Hematopoietic multipotent progenitor cell treated with erythropoietin and hydrocortisone succinate and interleukin-3 and kit ligand, for 17 days (in vitro differentiated cells): Measurements from ENCODE around the gene CNOT9.
A peak's percentile ranks its signal among the peaks of the same experiment; 100 is the strongest.
"Not testable (repeated sequence)": the region's sequence is repeated elsewhere in the genome, so short reads cannot be mapped to it uniquely, and the experiment has no call there.

Source experiments
- DNase-seq: peaks from one replicate; pipeline ENCODE4 v3.0.0-alpha.2; 2015; ENCODE audit warnings: low spot score

Gene CNOT9, protein sequence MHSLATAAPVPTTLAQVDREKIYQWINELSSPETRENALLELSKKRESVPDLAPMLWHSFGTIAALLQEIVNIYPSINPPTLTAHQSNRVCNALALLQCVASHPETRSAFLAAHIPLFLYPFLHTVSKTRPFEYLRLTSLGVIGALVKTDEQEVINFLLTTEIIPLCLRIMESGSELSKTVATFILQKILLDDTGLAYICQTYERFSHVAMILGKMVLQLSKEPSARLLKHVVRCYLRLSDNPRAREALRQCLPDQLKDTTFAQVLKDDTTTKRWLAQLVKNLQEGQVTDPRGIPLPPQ

DNA sequence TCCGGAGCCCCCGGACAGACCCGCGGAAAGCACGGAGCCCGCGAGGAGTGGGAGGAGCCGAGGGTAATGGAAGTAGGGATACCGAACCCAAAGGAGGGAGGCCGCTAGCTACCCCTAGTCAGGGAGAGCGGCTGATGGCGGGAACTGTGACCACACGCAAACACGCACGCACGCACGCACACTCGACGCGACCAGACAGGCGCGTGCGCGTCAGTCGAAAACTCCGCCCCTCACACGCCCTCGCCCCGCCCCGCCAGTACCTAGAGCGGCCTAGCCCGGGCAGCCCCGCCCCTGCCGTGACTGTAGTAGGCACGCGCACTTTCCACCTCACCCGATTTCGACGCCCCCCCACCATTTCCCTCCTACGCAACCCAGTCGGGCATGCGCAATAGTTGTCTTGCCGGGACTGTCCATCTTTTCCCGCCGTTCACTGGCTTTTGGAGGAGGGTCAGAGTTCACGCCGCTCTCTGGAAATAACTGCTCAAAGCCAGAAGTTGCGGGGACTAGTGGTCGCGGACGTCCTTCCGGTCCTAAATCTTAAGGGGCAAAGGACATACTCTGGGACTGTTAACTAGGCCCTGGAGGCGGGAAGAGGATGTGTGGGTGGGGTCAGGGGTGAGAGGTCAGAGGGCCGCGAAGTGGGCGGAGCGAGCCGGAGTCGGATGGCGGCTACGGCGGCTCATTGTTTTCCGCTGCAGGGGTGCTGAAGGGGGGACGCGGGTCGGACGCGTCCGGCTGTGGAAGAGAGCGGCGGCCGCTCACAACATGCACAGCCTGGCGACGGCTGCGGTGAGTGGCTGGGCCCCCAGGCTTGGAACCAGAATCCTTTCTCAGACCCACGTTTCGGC lies at the start of gene CNOT9, which contains the start of gene USP37:
Gene CNOT9 (plus strand): TSS at position 650 of the 848 bp plus-strand sequence. CDS start 116 bp downstream, at position 766.
Gene USP37 (minus strand): TSS at position 162 of the 848 bp plus-strand sequence. CDS start 9,698 bp downstream, outside the sequence.
- peak; percentile 95 for DNase-seq

DNA sequence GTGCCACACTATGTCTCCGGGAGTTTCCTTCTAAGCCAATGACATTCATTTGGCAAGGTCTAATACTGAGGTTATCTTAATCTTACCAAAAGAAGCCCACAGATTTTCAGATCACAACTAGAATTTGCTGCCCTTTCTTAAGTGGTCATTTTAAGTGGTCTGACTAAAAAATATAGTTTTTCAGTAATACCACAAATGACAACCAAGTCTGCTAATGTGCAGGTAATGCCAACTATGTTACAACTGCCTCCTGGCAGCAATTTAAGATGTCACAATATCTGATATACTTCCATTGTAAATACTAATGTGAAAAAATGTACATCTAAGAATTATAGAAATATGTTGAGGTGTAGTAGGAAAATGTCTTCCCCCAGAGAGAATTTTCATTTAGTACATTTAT lies 49.8 kb upstream of the CNOT9 start:
- DNase-seq: no peak

DNA sequence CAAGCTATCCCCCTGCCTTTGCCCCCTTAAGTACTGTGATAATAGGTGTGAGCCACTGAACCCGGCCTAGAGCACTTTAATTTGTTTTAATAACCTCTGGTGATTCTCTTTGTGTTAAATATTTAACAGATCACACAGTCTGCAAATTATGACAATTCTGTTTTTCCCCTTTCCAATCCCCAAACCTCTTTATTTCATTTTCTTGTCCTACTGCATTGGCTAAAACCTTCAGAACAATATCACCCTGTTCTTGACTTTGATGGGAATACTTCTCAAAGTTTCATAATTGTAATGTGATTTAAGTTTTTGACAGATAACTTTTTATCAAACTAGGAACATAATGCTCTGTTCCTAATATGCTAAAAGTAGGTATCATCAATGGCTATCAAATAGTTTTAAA lies 45.0 kb upstream of the CNOT9 start:
- no peak for DNase-seq

DNA sequence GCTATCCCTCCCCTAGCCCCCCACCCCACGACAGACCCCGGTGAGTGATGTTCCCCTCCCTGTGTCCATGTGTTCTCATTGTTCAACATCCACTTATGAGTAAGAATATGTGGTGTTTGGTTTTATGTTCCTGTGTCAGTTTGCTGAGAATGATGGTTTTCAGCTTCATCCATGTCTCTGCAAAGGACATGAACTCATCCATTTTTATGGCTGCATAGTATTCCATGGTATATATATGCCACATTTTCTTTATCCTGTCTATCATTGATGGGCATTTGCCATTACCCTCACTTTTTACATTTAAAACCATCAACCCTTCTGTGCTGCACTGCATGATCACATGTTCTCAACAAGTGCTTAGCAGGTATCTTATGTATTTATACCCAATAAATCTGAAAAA lies 40.2 kb upstream of the CNOT9 start:
- DNase-seq: not testable (repeated sequence)

DNA sequence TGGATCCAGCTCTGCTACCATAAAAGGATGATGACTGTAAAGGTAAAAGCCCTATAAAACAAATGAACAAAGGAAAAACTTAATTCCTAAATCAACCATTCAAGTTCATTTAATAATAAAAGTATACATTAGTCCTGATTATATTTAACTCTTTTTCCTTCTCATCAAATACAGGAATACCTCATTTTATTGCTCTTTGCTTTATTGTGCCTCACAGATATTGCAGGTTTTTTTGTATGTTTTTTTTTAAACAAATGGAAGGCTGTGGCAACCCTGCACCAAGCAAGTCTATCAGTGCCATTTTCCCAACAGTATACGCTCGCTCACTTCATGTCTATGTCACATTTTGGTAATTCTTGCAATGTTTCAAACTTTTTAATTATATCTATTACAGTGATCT lies 38.6 kb upstream of the CNOT9 start:
- DNase-seq: no peak

DNA sequence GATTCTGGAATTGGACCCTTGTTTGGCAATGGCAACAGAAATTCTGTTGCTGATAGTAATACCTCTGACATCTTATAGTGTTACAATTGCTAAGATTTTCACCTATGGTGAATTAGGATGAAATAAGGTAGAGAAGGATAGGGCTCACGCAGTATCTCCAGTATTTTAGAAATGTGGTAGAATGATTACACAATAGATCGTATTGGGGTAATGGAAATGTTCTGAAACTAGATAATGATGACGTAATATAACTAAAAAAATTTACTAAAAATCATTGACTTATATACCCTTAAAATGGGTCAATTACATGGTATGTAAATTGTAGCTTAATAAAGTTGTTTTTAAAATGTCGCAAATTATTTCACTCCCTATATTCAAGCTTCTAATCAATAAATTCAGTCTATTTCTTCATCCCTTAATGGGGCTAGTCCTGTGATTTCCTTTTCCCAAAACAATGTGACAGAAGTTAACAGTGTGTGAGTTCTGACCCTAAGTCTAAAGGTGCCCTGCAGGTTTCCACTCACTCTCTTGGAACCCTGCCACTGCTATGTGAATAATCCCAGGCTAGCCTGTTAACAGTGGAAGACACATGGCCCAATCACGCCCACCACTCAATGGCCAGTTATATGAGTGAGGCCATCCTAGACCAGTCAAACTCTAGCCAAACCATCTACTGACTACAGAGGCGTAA lies 31.7 kb upstream of the CNOT9 start:
- DNase-seq: no peak

DNA sequence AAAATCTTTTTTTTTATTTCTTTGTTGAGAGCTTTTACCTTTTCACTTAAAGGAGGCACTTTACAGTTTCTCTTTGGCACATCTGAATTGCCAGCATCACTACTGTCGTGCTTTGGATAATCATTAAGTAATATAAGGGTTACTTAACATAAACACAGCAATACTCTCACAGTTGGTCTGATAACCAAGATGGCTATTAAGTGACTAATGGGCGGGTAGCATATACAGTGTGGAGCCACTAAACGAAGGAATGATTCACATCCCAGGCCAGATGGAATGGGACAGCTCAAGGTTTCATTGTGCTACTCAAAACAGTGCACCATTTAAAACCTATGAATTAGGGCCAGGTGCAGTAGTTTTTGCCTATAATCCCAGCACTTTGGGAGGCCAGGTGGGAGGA lies 28.6 kb upstream of the CNOT9 start:
- no peak for DNase-seq

DNA sequence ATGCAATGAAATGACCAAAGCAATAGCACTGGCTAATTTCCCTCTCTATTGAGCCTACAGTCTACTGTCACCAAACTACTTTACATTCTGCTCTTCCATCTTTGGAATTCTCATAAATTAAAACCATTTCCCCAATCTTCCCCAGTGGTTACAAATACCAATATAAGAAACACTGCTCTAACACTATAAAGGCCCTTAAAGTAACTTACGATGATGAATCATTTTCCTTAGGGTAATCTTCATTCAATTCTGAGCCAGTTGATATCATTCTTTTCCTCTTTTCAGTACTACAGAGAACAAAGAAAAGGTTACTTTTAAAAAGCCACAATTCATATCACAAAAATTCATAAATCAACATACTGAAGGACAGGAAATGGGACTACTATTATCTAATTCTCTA lies 22.6 kb upstream of the CNOT9 start:
- DNase-seq: no peak

DNA sequence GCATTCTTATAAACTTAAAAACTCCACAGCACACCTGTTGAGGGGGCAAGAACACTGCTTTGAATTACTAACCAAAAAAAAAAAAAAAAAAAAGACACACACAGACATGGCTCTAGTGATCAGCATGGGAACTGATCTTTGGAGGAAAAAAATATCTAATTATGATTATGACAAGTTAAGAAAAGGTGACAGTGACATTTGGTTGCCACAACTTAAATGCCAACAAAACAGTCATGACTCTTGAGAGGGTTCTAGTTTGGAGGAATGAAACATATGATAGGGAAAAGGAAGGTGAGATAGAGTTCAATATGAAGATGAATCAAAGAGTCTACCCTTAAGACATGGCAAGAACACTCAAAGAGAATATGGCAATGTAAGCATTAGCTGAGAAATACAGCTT lies 21.1 kb upstream of the CNOT9 start:
- no peak for DNase-seq

DNA sequence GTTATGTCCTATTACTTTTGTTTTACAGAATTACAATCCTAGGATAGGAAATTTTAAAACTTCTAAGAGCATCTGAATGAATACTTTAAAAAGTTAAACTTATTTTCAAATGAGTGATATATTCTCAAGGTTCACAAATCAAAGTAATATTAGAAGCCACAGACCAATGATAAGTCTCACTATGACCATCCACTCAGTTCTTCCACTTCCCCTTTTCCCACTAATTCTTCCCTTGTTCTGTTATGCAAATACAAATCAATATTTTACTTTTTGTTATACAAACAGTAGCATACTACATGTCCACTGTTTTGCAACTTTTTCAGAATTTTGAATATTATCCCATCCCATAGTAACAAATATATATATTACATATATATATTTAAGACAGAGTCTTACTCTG lies 20.7 kb upstream of the CNOT9 start:
- no peak for DNase-seq

DNA sequence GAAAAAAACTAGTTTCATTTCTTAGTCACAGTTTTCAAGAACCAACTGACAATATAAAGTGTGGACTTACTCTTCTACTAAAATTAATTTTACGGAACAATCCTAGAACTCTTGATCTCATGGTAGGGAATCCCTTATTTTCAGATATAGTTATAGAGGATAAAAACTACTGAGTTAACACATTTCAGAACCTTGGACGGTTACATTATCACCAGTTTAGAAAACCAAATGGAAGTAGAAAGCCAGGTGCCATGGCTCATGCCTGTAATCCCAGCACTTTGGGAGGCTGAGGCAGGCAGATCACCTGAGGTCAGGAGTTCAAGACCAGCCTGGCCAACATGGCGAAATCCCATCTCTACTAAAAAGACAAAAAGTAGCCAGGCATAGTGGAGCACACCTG lies 14.4 kb upstream of the CNOT9 start:
- not testable (repeated sequence) for DNase-seq

DNA sequence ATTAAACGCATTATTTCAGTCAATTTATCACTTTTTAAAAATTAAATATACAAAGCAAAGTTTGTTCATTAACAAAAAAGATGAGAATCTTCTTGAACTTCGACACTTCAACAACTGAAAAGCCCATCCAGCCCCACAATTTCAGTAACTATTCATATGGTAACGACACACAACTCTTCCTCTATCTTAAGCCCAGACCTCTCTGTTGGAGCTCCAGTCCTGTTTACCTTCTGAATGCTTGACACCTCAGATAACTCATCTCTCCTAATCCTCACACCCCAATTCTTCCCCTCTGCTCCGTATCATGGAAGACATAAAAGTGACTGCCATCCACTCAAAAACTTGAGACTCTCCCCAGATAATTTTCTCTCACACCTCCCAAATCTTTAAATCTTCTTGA lies 13.1 kb upstream of the CNOT9 start:
- DNase-seq: no peak

DNA sequence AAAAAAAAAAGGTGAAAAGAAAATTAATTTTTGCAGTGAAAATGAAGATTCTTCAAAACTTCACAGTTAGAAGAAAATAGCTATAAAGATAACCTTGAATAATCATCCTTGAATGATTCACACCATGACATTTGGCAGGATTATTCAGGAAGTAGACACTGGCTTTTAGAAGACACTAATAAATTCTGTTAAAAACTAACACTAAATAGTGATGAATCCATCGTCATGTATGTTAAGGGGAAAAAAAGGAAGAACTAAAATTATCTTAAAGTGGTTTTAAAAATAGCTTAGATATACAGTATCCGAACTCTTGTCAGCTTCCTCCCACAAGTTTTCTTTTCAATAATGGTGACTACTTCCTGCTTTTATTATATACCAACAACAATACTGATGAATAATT lies 10.7 kb upstream of the CNOT9 start:
- no peak for DNase-seq

DNA sequence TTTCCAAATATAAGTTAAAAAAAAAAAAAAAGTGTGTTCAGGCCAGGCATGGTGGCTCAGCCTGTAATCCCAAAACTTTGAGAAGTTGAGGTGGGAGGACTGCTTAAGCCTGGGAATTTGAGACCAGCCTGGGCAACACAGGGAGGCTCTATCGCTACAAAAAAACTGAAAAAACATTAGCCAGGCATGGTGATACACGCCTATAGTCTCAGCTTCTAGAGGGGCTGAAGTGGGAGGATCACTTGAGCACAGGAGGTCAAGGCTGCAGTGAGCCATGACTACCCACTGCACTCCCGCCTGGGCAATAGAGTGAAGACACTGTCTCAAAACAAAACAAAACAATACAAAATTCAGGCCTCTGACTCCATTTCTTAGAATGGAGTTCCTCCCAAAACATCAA lies 9.7 kb upstream of the CNOT9 start:
- DNase-seq: no peak

DNA sequence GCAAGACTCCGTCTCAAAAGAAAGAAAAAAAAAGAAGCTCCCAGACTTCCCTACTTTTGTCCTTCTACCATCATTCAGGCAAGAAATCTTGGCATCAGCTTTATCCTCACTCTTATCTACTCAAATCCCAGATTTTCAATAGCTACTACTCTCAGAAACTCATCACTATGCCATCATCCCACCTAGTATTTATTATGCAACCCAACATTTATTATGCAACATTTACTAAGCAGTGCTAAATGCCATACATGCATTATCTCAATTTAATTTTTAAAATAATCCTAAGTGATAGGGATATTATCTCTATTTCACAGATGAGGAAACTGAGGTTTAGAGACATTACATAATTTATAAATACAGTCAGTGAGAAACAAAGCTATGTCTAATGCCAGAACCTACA lies 4.6 kb upstream of the CNOT9 start:
- no peak for DNase-seq

DNA sequence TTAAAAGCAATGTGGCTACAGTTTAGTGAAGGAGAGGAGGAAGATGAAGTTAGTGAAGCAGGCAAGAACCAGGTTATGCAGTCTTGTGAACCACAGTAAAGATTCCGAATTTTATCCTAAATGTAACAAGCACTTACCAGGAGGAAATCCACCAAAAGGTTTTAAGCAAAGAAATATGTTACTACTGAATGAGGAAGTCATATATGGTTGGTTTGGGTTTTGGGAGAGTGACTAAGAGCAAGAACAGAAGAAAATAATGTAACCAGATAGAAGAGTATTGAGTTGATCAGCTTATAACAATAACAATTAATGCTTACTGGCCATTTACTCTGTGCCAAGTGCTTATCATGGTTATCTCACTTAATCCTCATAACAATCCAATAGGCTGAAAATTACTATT lies 2.3 kb upstream of the CNOT9 start:
- no peak for DNase-seq

DNA sequence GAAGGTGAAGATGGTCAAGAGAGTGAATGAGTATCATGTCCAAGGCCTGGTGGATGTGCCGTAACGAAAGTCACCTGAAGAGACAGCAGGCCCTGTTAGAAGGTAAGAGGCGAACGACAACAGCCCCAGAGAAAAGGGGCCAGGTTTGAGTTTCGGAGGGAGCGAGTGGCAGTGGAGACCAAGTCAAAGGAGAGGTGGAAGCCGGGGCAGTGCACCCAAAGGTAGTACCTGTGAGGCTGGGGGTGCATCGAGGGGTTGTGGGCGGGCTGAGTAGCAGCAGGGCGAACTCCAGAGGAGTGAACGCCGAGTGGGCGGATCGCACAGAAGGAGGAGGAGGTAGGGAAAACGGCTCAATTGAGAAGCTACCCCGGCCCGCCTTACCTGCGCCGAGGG lies 846 bp upstream of the CNOT9 start:
- no peak for DNase-seq

DNA sequence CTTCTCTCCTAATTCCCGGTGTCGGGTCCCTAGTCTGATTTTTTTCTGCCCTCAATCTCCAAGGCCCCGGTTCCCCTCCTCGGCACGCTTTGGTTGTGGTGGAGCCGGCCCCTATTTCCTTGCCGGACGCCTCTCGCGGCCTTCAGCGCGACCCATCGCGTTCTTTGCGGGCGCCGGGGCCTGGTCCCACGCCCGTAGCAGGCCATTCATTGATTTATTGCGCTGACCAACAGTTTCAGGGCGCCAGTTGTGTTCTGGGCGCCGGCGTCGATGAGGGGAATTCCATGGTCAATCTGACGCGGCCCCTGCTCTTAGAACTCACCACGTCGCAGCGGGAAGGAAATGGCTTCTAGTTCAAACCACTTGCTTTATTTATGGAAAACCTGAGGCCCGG lies 396 bp downstream of the CNOT9 start:
- peak; percentile 53 for DNase-seq

DNA sequence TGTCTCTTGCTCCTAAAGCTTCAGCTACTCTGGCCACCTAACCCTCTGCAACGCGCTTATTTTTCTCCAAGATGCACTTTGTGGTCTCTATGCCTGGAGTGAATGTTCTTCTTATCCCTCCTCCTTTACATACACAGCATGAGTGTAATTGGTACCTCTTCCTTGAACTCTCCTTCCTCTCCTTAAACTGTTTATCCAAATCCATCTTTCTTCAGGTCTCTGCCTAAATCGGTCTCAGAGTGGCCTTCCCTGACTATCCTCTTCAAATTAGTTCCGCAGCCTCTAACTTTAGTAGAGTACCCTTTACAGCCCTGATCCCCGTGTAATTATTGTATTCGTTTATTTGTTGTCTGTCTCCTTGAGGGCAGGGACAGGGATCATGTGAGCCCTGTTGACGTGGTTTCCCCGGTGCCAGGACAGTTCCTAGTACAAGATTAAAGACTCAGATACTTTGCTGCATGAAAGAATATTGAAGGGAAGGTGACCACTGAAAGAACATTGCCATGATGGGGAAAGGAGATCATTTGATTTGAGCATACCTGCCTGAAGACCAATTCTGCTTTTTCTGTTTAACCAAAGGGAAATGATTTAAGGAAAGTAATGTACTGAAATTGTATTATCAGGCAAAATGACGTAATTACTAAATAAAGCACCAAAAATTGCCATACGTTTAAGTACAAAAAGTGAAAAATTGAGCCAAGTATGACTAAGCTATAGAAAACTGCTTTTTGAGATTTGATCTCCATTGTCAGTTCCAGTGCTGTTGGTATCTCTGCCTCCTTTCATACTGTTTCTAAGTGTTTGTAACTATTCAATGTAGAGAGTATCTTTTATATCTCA lies 1.2 kb downstream of the CNOT9 start:
- DNase-seq: peak; percentile 39

DNA sequence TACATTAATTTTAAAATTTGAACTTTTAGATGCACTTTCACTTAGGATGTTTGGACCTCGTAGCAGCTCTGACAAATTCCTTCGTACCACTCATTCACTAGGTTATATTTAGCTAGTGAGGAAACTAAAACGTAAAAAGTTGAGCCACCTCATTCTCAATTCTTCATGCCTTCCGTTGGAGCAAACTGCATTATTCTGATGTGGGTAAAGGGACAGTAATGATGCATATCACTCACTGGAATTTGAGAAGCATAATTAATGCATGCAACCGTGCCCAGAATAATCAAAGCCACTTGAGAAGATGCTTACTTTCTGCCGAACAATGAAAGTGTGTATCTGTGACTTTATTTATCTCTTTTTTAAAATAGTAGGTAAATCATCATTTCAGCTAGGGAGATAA lies 2.2 kb downstream of the CNOT9 start:
- no peak for DNase-seq

DNA sequence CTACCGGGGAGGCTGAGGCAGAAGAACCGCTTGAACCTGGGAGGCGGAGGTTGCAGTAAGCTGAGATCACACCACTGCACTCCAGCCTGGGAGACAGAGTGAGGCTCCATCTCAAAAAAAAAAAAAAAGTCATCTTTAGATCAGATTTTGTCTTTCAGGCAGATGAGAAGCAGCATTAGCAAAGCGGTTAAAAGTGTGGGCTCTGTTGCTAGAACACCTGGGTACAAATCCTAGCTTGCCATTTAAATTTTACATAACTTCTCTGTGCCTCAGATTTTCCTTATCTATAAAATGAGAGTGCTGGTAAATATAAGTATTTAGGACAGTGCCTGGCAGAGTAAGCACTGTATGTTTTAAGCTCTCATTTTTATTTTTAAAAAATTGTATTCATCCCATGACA lies 8.2 kb downstream of the CNOT9 start:
- DNase-seq: no peak
